GM21723 (cell line): Measurements from ENCODE around the gene YPEL1.
A peak's percentile ranks its signal among the peaks of the same experiment; 100 is the strongest.

Experiments
- ATAC-seq: cut with Tn5 transposase; IDR thresholded peaks from one replicate; pipeline ENCODE4 v1.9.1; 2021; ENCODE audit warnings: mild to moderate bottlenecking, moderate library complexity; ENCODE audit not compliant: unreplicated experiment

YPEL1 gene

GRCh38 chr22:21735200-21736083 is at the start of gene YPEL1:
YPEL1 (minus strand) TSS chr22:21735794; CDS start chr22:21710744, 25,050 bp downstream.
- ATAC-seq: peak; percentile 79

GRCh38 chr22:21780259-21780658 is 44.7 kb upstream of the YPEL1 start:
- ATAC-seq: no peak

- no peak for ATAC-seq
Observed at GRCh38 chr22:21779444-21779843, 43.9 kb upstream of the YPEL1 start.

GRCh38 chr22:21778705-21779363 is 43.2 kb upstream of the YPEL1 start:
- no peak for ATAC-seq

- ATAC-seq: no peak
Observed at GRCh38 chr22:21771631-21771976, 36.0 kb upstream of the YPEL1 start.

GRCh38 chr22:21768435-21768834 is 32.8 kb upstream of the YPEL1 start:
- ATAC-seq: no peak

GRCh38 chr22:21766691-21767462 is 31.3 kb upstream of the YPEL1 start:
- no peak for ATAC-seq

- ATAC-seq: no peak
Observed at GRCh38 chr22:21765909-21766529, 30.4 kb upstream of the YPEL1 start.

GRCh38 chr22:21764038-21764804 is 28.6 kb upstream of the YPEL1 start:
- ATAC-seq: no peak

- no peak for ATAC-seq
Observed at GRCh38 chr22:21762712-21763581, 27.4 kb upstream of the YPEL1 start.

GRCh38 chr22:21761994-21762680 is 26.5 kb upstream of the YPEL1 start:
- ATAC-seq: no peak

GRCh38 chr22:21761086-21761485 is 25.5 kb upstream of the YPEL1 start:
- ATAC-seq: no peak

GRCh38 chr22:21760640-21761039 is 25.0 kb upstream of the YPEL1 start:
- ATAC-seq: no peak

- ATAC-seq: no peak
Observed at GRCh38 chr22:21759646-21760376, 24.2 kb upstream of the YPEL1 start.

- no peak for ATAC-seq
Observed at GRCh38 chr22:21759093-21759492, 23.5 kb upstream of the YPEL1 start.

- no peak for ATAC-seq
Observed at GRCh38 chr22:21758091-21758864, 22.7 kb upstream of the YPEL1 start.

- ATAC-seq: no peak
Observed at GRCh38 chr22:21755851-21756284, 20.3 kb upstream of the YPEL1 start.
